Psoas muscle (tissue), 8 donors: ENCODE results near the gene PRR18. TPM values are rescaled to one million over a fixed set of nuclear protein-coding genes. Genes with fewer than 3 reads are reported as not detected.
"Not testable (repeated sequence)": the region's sequence is repeated elsewhere in the genome, so short reads cannot be mapped to it uniquely, and the experiment has no call there.

ENCODE experiments used
- ATAC-seq, 4 donors: fragments of 200-7000 bp; cut with Tn5 transposase; one replicate each; pipeline ENCODE4 v1.9.1; 2020; ENCODE audit warnings: moderate library complexity in 3 of 4, mild to moderate bottlenecking in 2 of 4
- DNase-seq, 2 donors: peaks; one replicate each; pipeline ENCODE4 v3.0.0-alpha.2; 2020
- H3K27ac ChIP-seq: fragments of 200-600 bp; one replicate; pipeline ENCODE4 v1.8.0; 2022
- H3K27me3 ChIP-seq, 3 donors: fragments of 200-600 bp in 1 of 3; one replicate each; pipeline versions ENCODE4 v1.6.1 to v1.8.0; 2013 to 2022; ENCODE audit warnings: low read length in 2 of 3, mild to moderate bottlenecking in 2 of 3, moderate library complexity in 1 of 3; ENCODE audit not compliant: insufficient read depth in 3 of 3
- H3K36me3 ChIP-seq, 2 donors: fragments of 200-600 bp in 1 of 2; one replicate each; pipeline versions ENCODE4 v1.6.1 to v1.8.0; 2013 to 2022; ENCODE audit warnings: low read depth in 1 of 2, mild to moderate bottlenecking in 1 of 2, moderate library complexity in 1 of 2; ENCODE audit not compliant: insufficient read depth in 1 of 2
- H3K4me1 ChIP-seq: fragments of 200-600 bp; one replicate; pipeline ENCODE4 v1.8.0; 2022
- H3K4me3 ChIP-seq: fragments of 200-600 bp; one replicate; pipeline ENCODE4 v1.8.0; 2022; ENCODE audit warnings: mild to moderate bottlenecking
- H3K9me3 ChIP-seq: fragments of 200-600 bp; one replicate; pipeline ENCODE4 v1.8.0; 2022
- CTCF ChIP-seq: fragments of 200-600 bp; IDR thresholded peaks from one replicate; pipeline ENCODE4 v1.8.0; 2022; ENCODE audit warnings: antibody characterized with exemption
- WGBS, 3 donors: extraction: QIAGEN DNeasy Blood & Tissue Kit; methylation state at CpG; one replicate each; pipeline versions ENCODE4 v1.1.6 to v1.1.7; 2013; 5-methylcytosine and 5-hydroxymethylcytosine counted together
- intact Hi-C, 2 donors: fragments of 100-400 bp; cut with DNase I; formaldehyde crosslinking; loops; one replicate each; pipeline versions ENCODE4 v1.11.0 to v1.14.2; 2022
- polyA plus RNA-seq, 3 donors: library from polyadenylated mRNA; stranded (reverse); fragments of 200-250 nt; gene quantifications; one replicate each; pipeline ENCODE4 v1.2.3, GENCODE V29; 2013
- total RNA-seq, 4 donors: library from RNA; stranded (reverse); fragmentation: NEBNext Ultra II Directional in 2 of 4; extraction: Animal tissue kit (Norgen Biotek cat#: 25700) in 2 of 4; gene quantifications; one replicate each; pipeline versions ENCODE4 v1.2.1 to v1.2.4, GENCODE V29; 2021 to 2023
- donor health status: healthy with polysubstance abuse.
- donor health status: DM: no; HTN: no; CAD: no; lungs with moderate emphysema.
- donor health status: Bipolar disorder and iron deficiency.
- donor health status: healthy.
- donor health status: DM: yes; HTN: yes; CAD: no.
- donor health status: DM: no; HTN: no; CAD: no.
- donor health status: DM: no; HTN: no; CAD: no.
- donor health status: DM: yes; HTN: yes; CAD: no.

PRR18 gene
- total and polyA plus RNA-seq, 7 donors, result 0.03 to 0.08 TPM; not detected in 5

- Histone ChIP-seq H3K4me1 (peaks cover 3% of the 10 kb centered on the region), H3K27me3 (no peaks in the 10 kb centered on the region), H3K4me3 (no peak overlapping the region), H3K9me3 (no peaks in the 10 kb centered on the region), H3K27ac (no peak overlapping the region), H3K36me3 (no peaks in the 10 kb centered on the region)
- ATAC-seq (no peak), DNase-seq (no peak)
- intact Hi-C loops, result no loop called here
- TF ChIP-seq CTCF, result no peak
- 88 to 95% (median 90%) methylated on average over 3 of the region's 3 CpGs for WGBS, 3 donors
Measured at GRCh38 chr6:166346449-166346848, 38.3 kb upstream of the PRR18 start.

GRCh38 chr6:166345672-166346071 lies 37.5 kb upstream of the PRR18 start:
- H3K27me3 ChIP-seq, H3K9me3 ChIP-seq, intact Hi-C loops, H3K27ac ChIP-seq, ATAC-seq, H3K36me3 ChIP-seq, DNase-seq, H3K4me3 ChIP-seq: not testable (repeated sequence)
- peaks cover 11% of the 10 kb centered on the region for H3K4me1 ChIP-seq
- 77 to 84% (median 82%) methylated on average over 9 of the region's 9 CpGs for WGBS, 3 donors

- intact Hi-C loops, result loop anchor here (5.0 kb wide), 1 partner anchor 37 kb away; the partner anchor contains the start of gene MPC1 (in 2 of the 2)
- not testable (repeated sequence) for H3K27ac ChIP-seq
Measured at GRCh38 chr6:166344921-166345320, 36.7 kb upstream of the PRR18 start.

GRCh38 chr6:166344240-166344639 lies 36.0 kb upstream of the PRR18 start:
- TF ChIP-seq CTCF, result no peak
- Histone ChIP-seq H3K27me3 (no peaks in the 10 kb centered on the region), H3K36me3 (peaks cover 0 to 7% of the 10 kb centered on the region in 2 donors), H3K27ac (no peak overlapping the region), H3K4me1 (peaks cover 23% of the 10 kb centered on the region), H3K9me3 (no peaks in the 10 kb centered on the region), H3K4me3 (no peak overlapping the region)
- 91 to 94% (median 92%) methylated on average over 8 of the region's 8 CpGs for WGBS, 3 donors
- intact Hi-C loops, result loop anchor here (5.0 kb wide), 1 partner anchor 38 kb away; the partner anchor contains the start of gene MPC1 (in 2 of the 2)
- no peak for ATAC-seq
- DNase-seq, result no peak

More at GRCh38 chr6:166344921-166345320, 36.7 kb upstream of the PRR18 start:
- not testable (repeated sequence) for H3K36me3 ChIP-seq, ATAC-seq, DNase-seq, H3K4me3 ChIP-seq, H3K9me3 ChIP-seq, H3K27me3 ChIP-seq
- H3K4me1 ChIP-seq, result peaks cover 17% of the 10 kb centered on the region
- WGBS, 3 donors, result 42 to 46% (median 43%) methylated on average over 2 of the region's 2 CpGs

- intact Hi-C loops, result loop anchor here (5.0 kb wide), 1 partner anchor 39 kb away; the partner anchor contains the start of gene MPC1 (in 2 of the 2)
- WGBS, 3 donors, result 28 to 34% (median 28%) methylated on average over 3 of the region's 3 CpGs
- peaks cover 0 to 7% of the 10 kb centered on the region in 2 donors for H3K36me3 ChIP-seq
- no peak for ATAC-seq
- DNase-seq, result no peak
- H3K4me3 ChIP-seq, result peak overlapping the region; percentile 87
- H3K27me3 ChIP-seq, result no peaks in the 10 kb centered on the region
- no peaks in the 10 kb centered on the region for H3K9me3 ChIP-seq
- H3K27ac ChIP-seq, result peak overlapping the region; percentile 93
- no peak for TF ChIP-seq CTCF
- H3K4me1 ChIP-seq, result peaks cover 23% of the 10 kb centered on the region
Measured at GRCh38 chr6:166343150-166343487, 34.9 kb upstream of the PRR18 start.
